Measurements from ENCODE around the gene CHD9NB.
"Not testable (repeated sequence)": the region's sequence is repeated elsewhere in the genome, so short reads cannot be mapped to it uniquely, and the experiment has no call there.

The CHD9NB gene

GRCh38 chr16:53040788-53041187 lies 11.9 kb downstream of the CHD9NB start:
- DNase-seq, result no peak
- in situ Hi-C loops (cut with MboI; ENCODE audit: low pct_unique_long_range_greater_than_20kb, low sequenced_read_pairs), result no loop called here

- DNase-seq; in situ Hi-C loops (cut with MboI; ENCODE audit: low pct_unique_long_range_greater_than_20kb, low sequenced_read_pairs): not testable (repeated sequence)
Measured at GRCh38 chr16:53036711-53037110, 16.0 kb downstream of the CHD9NB start.

DNA sequence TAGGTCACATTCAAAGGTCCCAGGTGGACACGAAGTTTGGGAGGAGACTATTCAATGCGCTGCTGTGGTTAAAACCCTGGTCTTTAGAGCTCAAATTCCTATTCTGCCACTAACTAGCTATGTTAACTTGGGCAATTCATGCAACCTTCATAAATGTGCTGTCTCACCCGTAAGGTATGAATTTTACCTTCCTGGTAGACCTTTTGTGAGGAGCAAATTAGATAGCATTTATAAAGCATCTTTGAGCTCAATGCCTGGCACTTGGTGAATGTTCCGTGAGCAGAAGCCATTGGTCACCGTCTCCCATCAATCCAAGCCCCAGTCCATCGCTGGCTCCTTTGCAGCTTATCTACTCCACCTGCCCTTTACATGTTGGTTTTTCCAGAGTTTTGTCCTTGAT lies 16.6 kb downstream of the CHD9NB start:
- in situ Hi-C loops (cut with MboI; ENCODE audit: low pct_unique_long_range_greater_than_20kb, low sequenced_read_pairs), result no loop called here
- no peak for DNase-seq

- no peak for DNase-seq
Measured at GRCh38 chr16:53035176-53035942, 17.3 kb downstream of the CHD9NB start.

GRCh38 chr16:53034306-53034705 lies 18.4 kb downstream of the CHD9NB start:
- in situ Hi-C loops (cut with MboI; ENCODE audit: low pct_unique_long_range_greater_than_20kb, low sequenced_read_pairs), result no loop called here
- no peak for DNase-seq

More at GRCh38 chr16:53035176-53035942, 17.3 kb downstream of the CHD9NB start:
- in situ Hi-C loops (cut with MboI; ENCODE audit: low pct_unique_long_range_greater_than_20kb, low sequenced_read_pairs), result no loop called here

- no peak for DNase-seq
- in situ Hi-C loops (cut with MboI; ENCODE audit: low pct_unique_long_range_greater_than_20kb, low sequenced_read_pairs), result no loop called here
Measured at GRCh38 chr16:53031323-53031942, 21.3 kb downstream of the CHD9NB start.

DNA sequence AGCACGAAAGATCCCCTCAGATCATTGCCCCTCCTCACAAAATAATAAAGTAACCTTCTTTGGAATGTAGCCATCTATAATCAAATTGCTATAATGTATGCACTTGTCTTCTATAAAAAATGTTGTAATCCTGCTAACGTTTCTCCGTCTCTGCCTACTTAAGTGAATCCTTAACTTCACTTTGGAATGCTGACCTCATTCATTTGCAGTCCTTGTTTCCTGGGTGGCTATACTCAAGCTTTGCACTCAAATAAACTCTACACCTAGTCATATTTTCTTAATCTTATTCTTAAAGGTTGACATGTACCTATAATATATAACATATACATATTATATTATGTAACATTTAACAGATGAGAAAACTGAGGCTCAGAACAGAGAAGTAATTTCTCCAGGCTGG lies 22.7 kb downstream of the CHD9NB start:
- in situ Hi-C loops (cut with MboI; ENCODE audit: low pct_unique_long_range_greater_than_20kb, low sequenced_read_pairs), result no loop called here
- no peak for DNase-seq

- no peak for DNase-seq
- in situ Hi-C loops (cut with MboI; ENCODE audit: low pct_unique_long_range_greater_than_20kb, low sequenced_read_pairs), result loop anchor here (25.0 kb wide), 1 partner anchor 837 kb away; no protein-coding TSS in a partner anchor
Measured at GRCh38 chr16:53024045-53024444, 28.7 kb downstream of the CHD9NB start.

- in situ Hi-C loops (cut with MboI; ENCODE audit: low pct_unique_long_range_greater_than_20kb, low sequenced_read_pairs), result loop anchor here (25.0 kb wide), 1 partner anchor 835 kb away; no protein-coding TSS in a partner anchor
Measured at GRCh38 chr16:53022374-53022773, 30.3 kb downstream of the CHD9NB start.

DNA sequence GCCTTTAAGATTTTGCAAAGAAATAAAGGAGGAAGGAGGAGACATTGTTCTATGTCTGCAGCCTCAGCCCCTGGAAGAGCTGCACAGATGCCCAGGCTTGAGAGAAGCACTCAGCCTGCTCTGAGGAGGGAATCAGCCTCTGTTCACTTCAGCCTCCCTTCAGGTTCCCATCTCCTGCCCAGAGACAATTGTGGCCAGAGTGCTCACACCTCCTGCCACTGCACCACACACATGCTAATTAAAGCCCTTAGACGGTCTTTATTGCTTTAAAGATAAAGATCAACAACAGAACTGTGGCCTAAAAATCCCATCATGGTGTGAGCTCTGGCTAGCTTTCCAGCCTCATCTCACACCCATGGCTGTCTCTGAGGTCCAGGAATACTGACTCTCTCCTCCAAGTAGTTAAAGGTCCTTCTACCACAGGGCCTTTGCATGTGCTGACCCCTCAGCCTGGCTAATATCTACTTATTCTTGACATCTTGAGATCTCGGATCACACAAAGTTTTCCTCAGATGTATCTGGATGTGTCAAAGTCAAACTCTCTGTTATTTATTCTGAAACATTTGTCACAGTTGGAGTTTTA lies 33.8 kb downstream of the CHD9NB start:
- in situ Hi-C loops (cut with MboI; ENCODE audit: low pct_unique_long_range_greater_than_20kb, low sequenced_read_pairs), result loop anchor here (25.0 kb wide), 1 partner anchor 832 kb away; no protein-coding TSS in a partner anchor

More at GRCh38 chr16:53022374-53022773, 30.3 kb downstream of the CHD9NB start:
- peak; percentile 57 for DNase-seq

GRCh38 chr16:53014287-53014686 lies 38.4 kb downstream of the CHD9NB start:
- DNase-seq, result no peak
- in situ Hi-C loops (cut with MboI; ENCODE audit: low pct_unique_long_range_greater_than_20kb, low sequenced_read_pairs), result loop anchor here (25.0 kb wide), 1 partner anchor 827 kb away; no protein-coding TSS in a partner anchor

More for the DNA sequence above, 33.8 kb downstream of the CHD9NB start:
- no peak for DNase-seq

GRCh38 chr16:53007095-53007494 lies 45.6 kb downstream of the CHD9NB start:
- no peak for DNase-seq
- in situ Hi-C loops (cut with MboI; ENCODE audit: low pct_unique_long_range_greater_than_20kb, low sequenced_read_pairs), result loop anchor here (25.0 kb wide), 1 partner anchor 820 kb away; no protein-coding TSS in a partner anchor

DNA sequence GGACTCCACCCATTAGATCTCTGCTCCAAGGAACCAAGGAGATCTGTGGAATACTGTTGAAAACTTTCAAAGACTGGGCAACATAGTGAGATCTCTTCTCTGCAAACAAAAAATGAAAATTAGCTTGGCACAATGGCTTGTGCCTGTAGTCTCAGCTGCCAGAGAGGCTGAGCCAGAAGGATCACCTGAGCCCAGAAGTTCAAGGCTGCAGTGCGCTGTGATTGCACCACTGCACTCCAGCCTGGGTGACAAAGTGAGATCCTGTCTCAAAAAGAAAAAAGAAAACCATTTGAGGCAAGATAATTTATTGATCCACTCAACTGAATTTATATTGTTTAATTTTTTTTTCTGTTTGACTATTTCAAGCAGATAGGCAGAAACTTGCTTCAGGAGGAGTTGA lies 54.8 kb downstream of the CHD9NB start:
- no peak for DNase-seq
- in situ Hi-C loops (cut with MboI; ENCODE audit: low pct_unique_long_range_greater_than_20kb, low sequenced_read_pairs), result no loop called here

GRCh38 chr16:52994942-52995341 lies 57.8 kb downstream of the CHD9NB start:
- no peak for DNase-seq
- in situ Hi-C loops (cut with MboI; ENCODE audit: low pct_unique_long_range_greater_than_20kb, low sequenced_read_pairs), result no loop called here

DNA sequence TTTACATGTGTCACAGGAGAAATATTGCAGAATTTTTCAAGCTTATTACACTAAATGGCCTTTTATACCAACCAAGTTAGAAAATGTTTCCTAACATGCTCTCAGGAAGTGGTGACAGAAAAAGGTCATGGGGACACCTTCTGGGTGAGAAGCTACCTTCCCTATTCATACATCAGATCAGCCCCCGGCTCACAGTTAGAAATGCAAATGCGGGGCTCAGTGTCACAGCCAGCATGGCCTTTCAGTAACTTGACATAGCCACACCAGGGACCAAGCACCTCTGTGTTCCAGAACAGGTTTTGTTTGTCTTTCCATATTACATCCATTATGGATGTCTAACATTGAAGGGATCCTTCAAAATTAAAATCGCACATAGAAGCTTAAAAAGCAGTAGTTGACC lies 59.5 kb downstream of the CHD9NB start:
- no peak for DNase-seq
- in situ Hi-C loops (cut with MboI; ENCODE audit: low pct_unique_long_range_greater_than_20kb, low sequenced_read_pairs), result no loop called here

GRCh38 chr16:52991572-52991971 lies 61.1 kb downstream of the CHD9NB start:
- DNase-seq, result no peak
- in situ Hi-C loops (cut with MboI; ENCODE audit: low pct_unique_long_range_greater_than_20kb, low sequenced_read_pairs), result no loop called here
